K562 (cell line): ENCODE measurements around the gene BAD.

Experiments used
- BRF1 ChIP-seq: IDR thresholded peaks from 3 replicates; pipeline ENCODE4 v1.6.1; 2011; ENCODE audit warnings: borderline replicate concordance, mild to moderate bottlenecking; ENCODE audit not compliant: insufficient read length; ENCODE audit errors: extremely low read depth
- DACH1 ChIP-seq: fragments of 450-650 bp; IDR thresholded peaks from 2 replicates; pipeline ENCODE4 v1.6.1; 2018; ENCODE audit not compliant: partially characterized antibody
- EP300 ChIP-seq: IDR thresholded peaks from 2 replicates; pipeline ENCODE4 v1.6.1; 2012; ENCODE audit warnings: low read length, improper control_type of control experiment
- EZH2 ChIP-seq: IDR thresholded peaks from 2 replicates; pipeline ENCODE4 v1.6.1; 2012; ENCODE audit warnings: low read depth, mild to moderate bottlenecking, inconsistent platforms, low read length, borderline replicate concordance
- HMG20B ChIP-seq: fragments of 250-450 bp; sonication (Bioruptor Pico); IDR thresholded peaks from 2 replicates; pipeline ENCODE4 v1.5.0; 2021; ENCODE audit warnings: mild to moderate bottlenecking
- MYC ChIP-seq, 2 experiments: fragments of 250-450 bp in 1 of 2; sonication (Bioruptor Pico) in 1 of 2; IDR thresholded peaks; 2 replicates each; pipeline versions ENCODE4 v1.5.1 to v1.6.1; 2012 to 2021; ENCODE audit warnings: low read depth in 2 of 2, borderline replicate concordance in 1 of 2, improper control_type of control experiment in 1 of 2, low read length in 1 of 2, mild to moderate bottlenecking in 1 of 2, moderate library complexity in 1 of 2
- NFIC ChIP-seq: fragments of 450-650 bp; IDR thresholded peaks from 2 replicates; pipeline ENCODE4 v1.6.1; 2017; ENCODE audit warnings: mild to moderate bottlenecking, inconsistent platforms
- SETDB1 ChIP-seq: IDR thresholded peaks from one replicate; pipeline ENCODE4 v1.6.1; 2012; ENCODE audit warnings: low read length, control low read depth, inconsistent platforms
- ZC3H11A ChIP-seq: IDR thresholded peaks from 2 replicates; pipeline ENCODE4 v1.6.1; 2012; ENCODE audit warnings: low read depth, low read length, improper control_type of control experiment
- ZZZ3 ChIP-seq: fragments of 450-650 bp; IDR thresholded peaks from 2 replicates; pipeline ENCODE4 v1.6.1; 2016; ENCODE audit warnings: antibody characterized with exemption, mild to moderate bottlenecking, moderate library complexity
- TF ChIP-seq, protein P1 (sequence below): sonication (generic); formaldehyde crosslinking; IDR thresholded peaks from 2 replicates; pipeline ENCODE4 v1.8.0; 2022; ENCODE audit warnings: mild to moderate bottlenecking, missing genetic modification reagents
- TF ChIP-seq, protein P2 (sequence below): sonication (generic); formaldehyde crosslinking; IDR thresholded peaks from 2 replicates; pipeline ENCODE4 v1.5.0; 2020; ENCODE audit warnings: missing genetic modification reagents
- TF ChIP-seq, protein P3 (sequence below): fragments of 450-650 bp; IDR thresholded peaks from 2 replicates; pipeline ENCODE4 v1.6.1; 2016; ENCODE audit warnings: borderline replicate concordance
- TF ChIP-seq, protein P4 (sequence below): sonication (generic); formaldehyde crosslinking; IDR thresholded peaks from 2 replicates; pipeline ENCODE4 v1.4.0; 2020; ENCODE audit warnings: mild to moderate bottlenecking, missing genetic modification reagents

DNA sequence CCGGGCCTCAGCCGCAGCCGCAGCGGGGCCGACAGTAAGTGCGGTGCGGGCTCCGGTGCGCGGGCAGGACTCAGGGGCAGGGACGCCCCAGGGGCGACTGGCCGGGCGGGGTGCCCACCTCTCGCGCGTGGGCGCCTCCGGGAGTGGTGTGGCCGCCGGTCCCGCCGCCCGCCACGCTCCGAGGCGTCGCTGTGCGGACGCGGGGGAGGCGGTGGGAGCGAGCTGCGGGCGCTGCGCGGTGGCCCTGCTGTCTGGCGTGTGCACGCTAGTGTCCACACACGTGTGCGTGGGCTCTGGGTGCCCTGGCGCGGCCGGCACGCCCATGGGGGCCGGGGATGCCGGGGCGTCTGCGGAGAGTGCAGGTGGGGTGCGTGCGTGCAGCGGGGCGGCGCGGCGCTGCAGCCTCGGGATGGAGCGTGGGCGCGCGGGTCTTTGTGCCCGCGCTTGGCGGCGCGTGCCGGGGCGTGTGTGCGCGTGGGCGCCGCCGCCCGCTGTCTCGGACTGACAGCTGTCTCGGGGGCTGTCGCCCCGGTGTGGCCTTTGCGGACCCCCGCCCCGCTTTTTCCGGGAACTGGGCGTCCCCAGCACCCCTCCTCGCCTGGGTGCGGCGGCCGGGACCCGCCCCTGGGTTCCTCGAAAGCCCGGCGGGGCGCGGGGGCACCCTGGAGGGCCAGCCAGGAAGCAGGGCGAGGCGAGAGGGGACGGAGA lies 7.4 kb upstream of the BAD start:
- TF ChIP-seq EP300 (no peak), EZH2 (no peak), SETDB1 (no peak), MYC (IDR thresholded peaks at IDR 0.05; ENCODE audit: low read depth, low read length) (no peak), MYC (CRISPR knock-in tag; IDR thresholded peaks at IDR 0.05; ENCODE audit: borderline replicate concordance, low read depth) (no peak), DACH1 (no peak), ZZZ3 (no peak), ZC3H11A (no peak), BRF1 (no peak), NFIC (no peak), HMG20B (CRISPR knock-in tag) (no peak)
- TF ChIP-seq, protein P1, sequence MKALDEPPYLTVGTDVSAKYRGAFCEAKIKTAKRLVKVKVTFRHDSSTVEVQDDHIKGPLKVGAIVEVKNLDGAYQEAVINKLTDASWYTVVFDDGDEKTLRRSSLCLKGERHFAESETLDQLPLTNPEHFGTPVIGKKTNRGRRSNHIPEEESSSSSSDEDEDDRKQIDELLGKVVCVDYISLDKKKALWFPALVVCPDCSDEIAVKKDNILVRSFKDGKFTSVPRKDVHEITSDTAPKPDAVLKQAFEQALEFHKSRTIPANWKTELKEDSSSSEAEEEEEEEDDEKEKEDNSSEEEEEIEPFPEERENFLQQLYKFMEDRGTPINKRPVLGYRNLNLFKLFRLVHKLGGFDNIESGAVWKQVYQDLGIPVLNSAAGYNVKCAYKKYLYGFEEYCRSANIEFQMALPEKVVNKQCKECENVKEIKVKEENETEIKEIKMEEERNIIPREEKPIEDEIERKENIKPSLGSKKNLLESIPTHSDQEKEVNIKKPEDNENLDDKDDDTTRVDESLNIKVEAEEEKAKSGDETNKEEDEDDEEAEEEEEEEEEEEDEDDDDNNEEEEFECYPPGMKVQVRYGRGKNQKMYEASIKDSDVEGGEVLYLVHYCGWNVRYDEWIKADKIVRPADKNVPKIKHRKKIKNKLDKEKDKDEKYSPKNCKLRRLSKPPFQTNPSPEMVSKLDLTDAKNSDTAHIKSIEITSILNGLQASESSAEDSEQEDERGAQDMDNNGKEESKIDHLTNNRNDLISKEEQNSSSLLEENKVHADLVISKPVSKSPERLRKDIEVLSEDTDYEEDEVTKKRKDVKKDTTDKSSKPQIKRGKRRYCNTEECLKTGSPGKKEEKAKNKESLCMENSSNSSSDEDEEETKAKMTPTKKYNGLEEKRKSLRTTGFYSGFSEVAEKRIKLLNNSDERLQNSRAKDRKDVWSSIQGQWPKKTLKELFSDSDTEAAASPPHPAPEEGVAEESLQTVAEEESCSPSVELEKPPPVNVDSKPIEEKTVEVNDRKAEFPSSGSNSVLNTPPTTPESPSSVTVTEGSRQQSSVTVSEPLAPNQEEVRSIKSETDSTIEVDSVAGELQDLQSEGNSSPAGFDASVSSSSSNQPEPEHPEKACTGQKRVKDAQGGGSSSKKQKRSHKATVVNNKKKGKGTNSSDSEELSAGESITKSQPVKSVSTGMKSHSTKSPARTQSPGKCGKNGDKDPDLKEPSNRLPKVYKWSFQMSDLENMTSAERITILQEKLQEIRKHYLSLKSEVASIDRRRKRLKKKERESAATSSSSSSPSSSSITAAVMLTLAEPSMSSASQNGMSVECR = no peak
- TF ChIP-seq, protein P2, sequence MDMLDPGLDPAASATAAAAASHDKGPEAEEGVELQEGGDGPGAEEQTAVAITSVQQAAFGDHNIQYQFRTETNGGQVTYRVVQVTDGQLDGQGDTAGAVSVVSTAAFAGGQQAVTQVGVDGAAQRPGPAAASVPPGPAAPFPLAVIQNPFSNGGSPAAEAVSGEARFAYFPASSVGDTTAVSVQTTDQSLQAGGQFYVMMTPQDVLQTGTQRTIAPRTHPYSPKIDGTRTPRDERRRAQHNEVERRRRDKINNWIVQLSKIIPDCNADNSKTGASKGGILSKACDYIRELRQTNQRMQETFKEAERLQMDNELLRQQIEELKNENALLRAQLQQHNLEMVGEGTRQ (CRISPR knock-in tag) = no peak
- TF ChIP-seq, protein P3, sequence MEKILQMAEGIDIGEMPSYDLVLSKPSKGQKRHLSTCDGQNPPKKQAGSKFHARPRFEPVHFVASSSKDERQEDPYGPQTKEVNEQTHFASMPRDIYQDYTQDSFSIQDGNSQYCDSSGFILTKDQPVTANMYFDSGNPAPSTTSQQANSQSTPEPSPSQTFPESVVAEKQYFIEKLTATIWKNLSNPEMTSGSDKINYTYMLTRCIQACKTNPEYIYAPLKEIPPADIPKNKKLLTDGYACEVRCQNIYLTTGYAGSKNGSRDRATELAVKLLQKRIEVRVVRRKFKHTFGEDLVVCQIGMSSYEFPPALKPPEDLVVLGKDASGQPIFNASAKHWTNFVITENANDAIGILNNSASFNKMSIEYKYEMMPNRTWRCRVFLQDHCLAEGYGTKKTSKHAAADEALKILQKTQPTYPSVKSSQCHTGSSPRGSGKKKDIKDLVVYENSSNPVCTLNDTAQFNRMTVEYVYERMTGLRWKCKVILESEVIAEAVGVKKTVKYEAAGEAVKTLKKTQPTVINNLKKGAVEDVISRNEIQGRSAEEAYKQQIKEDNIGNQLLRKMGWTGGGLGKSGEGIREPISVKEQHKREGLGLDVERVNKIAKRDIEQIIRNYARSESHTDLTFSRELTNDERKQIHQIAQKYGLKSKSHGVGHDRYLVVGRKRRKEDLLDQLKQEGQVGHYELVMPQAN = no peak
- TF ChIP-seq, protein P4, sequence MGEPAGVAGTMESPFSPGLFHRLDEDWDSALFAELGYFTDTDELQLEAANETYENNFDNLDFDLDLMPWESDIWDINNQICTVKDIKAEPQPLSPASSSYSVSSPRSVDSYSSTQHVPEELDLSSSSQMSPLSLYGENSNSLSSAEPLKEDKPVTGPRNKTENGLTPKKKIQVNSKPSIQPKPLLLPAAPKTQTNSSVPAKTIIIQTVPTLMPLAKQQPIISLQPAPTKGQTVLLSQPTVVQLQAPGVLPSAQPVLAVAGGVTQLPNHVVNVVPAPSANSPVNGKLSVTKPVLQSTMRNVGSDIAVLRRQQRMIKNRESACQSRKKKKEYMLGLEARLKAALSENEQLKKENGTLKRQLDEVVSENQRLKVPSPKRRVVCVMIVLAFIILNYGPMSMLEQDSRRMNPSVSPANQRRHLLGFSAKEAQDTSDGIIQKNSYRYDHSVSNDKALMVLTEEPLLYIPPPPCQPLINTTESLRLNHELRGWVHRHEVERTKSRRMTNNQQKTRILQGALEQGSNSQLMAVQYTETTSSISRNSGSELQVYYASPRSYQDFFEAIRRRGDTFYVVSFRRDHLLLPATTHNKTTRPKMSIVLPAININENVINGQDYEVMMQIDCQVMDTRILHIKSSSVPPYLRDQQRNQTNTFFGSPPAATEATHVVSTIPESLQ (CRISPR knock-in tag) = no peak
